Liver (tissue), 9 donors: ENCODE data around the gene SEPTIN5. TPM values are rescaled to one million over a fixed set of nuclear protein-coding genes. Genes with fewer than 3 reads are reported as not detected.

Experiments
- DNase-seq: peaks from one replicate; pipeline ENCODE4 v3.0.0-alpha.2; 2017; ENCODE audit warnings: low spot score
- H3K27ac ChIP-seq, 2 donors: one replicate each; pipeline ENCODE4 v1.7.0; 2013; ENCODE audit warnings: inconsistent platforms in 2 of 2, low read length in 2 of 2, control low read depth in 1 of 2, low read depth in 1 of 2, mild to moderate bottlenecking in 1 of 2
- H3K27me3 ChIP-seq, 4 donors: one replicate each; pipeline versions ENCODE4 v1.6.1 to v1.7.0; 2013; ENCODE audit warnings: low read length in 3 of 4, inconsistent platforms in 1 of 4, mild to moderate bottlenecking in 1 of 4, moderate library complexity in 1 of 4; ENCODE audit not compliant: control insufficient read depth in 4 of 4, insufficient read depth in 4 of 4
- H3K36me3 ChIP-seq, 4 donors: one replicate each; pipeline versions ENCODE4 v1.6.1 to v1.7.0; 2013; ENCODE audit warnings: low read length in 3 of 4, mild to moderate bottlenecking in 3 of 4, low read depth in 1 of 4, moderate library complexity in 1 of 4; ENCODE audit not compliant: control insufficient read depth in 4 of 4, insufficient read depth in 3 of 4
- H3K4me1 ChIP-seq, 4 donors: one replicate each; pipeline versions ENCODE4 v1.6.1 to v1.7.0; 2013; ENCODE audit warnings: low read length in 3 of 4, mild to moderate bottlenecking in 3 of 4, moderate library complexity in 1 of 4; ENCODE audit not compliant: control insufficient read depth in 4 of 4, insufficient read depth in 4 of 4
- H3K4me3 ChIP-seq, 3 donors: one replicate each; pipeline versions ENCODE4 v1.6.1 to v1.7.0; 2013; ENCODE audit warnings: low read length in 3 of 3, control low read depth in 1 of 3, low read depth in 1 of 3, mild to moderate bottlenecking in 1 of 3
- H3K9ac ChIP-seq, 2 donors: one replicate each; pipeline ENCODE4 v1.7.0; 2013; ENCODE audit warnings: low read length in 2 of 2, mild to moderate bottlenecking in 2 of 2, moderate library complexity in 2 of 2, control low read depth in 1 of 2, low read depth in 1 of 2
- H3K9me3 ChIP-seq, 4 donors: one replicate each; pipeline versions ENCODE4 v1.6.1 to v1.7.0; 2013; ENCODE audit warnings: low read length in 3 of 4; ENCODE audit not compliant: control insufficient read depth in 4 of 4
- ATF3 ChIP-seq: IDR thresholded peaks from 2 replicates; pipeline ENCODE4 v1.6.1; 2016; ENCODE audit warnings: antibody characterized with exemption
- EGR1 ChIP-seq, 2 donors: IDR thresholded peaks; 2 replicates each; pipeline ENCODE4 v1.6.1; 2016 to 2018; ENCODE audit warnings: antibody characterized with exemption in 2 of 2, low read depth in 2 of 2
- FOXA1 ChIP-seq: IDR thresholded peaks from 2 replicates; pipeline ENCODE4 v1.6.1; 2016; ENCODE audit warnings: antibody characterized with exemption
- FOXA2 ChIP-seq: IDR thresholded peaks from 2 replicates; pipeline ENCODE4 v1.6.1; 2016; ENCODE audit warnings: antibody characterized with exemption
- GABPA ChIP-seq, 2 donors: IDR thresholded peaks in 1 of 2; conservative IDR thresholded peaks in 1 of 2; 2 replicates each; pipeline ENCODE4 v1.6.1; 2016; ENCODE audit warnings: antibody characterized with exemption in 2 of 2, mild to moderate bottlenecking in 1 of 2, moderate library complexity in 1 of 2
- HNF4A ChIP-seq, 2 donors: conservative IDR thresholded peaks; 2 replicates each; pipeline ENCODE4 v1.6.1; 2016; ENCODE audit warnings: antibody characterized with exemption in 2 of 2, mild to moderate bottlenecking in 2 of 2
- HNF4G ChIP-seq: IDR thresholded peaks from 2 replicates; pipeline ENCODE4 v1.6.1; 2016; ENCODE audit warnings: antibody characterized with exemption
- JUND ChIP-seq, 2 donors: IDR thresholded peaks; 2 replicates each; pipeline ENCODE4 v1.6.1; 2016; ENCODE audit warnings: antibody characterized with exemption in 2 of 2
- MAX ChIP-seq: IDR thresholded peaks from 2 replicates; pipeline ENCODE4 v1.6.1; 2016; ENCODE audit warnings: antibody characterized with exemption
- NR2F2 ChIP-seq: IDR thresholded peaks from 2 replicates; pipeline ENCODE4 v1.6.1; 2016; ENCODE audit warnings: antibody characterized with exemption
- RAD21 ChIP-seq, 2 donors: IDR thresholded peaks; 2 replicates each; pipeline ENCODE4 v1.6.1; 2016; ENCODE audit warnings: antibody characterized with exemption in 2 of 2, mild to moderate bottlenecking in 2 of 2
- RXRA ChIP-seq, 2 donors: IDR thresholded peaks; 2 replicates each; pipeline ENCODE4 v1.6.1; 2017 to 2018; ENCODE audit warnings: antibody characterized with exemption in 2 of 2, mild to moderate bottlenecking in 1 of 2
- SP1 ChIP-seq: IDR thresholded peaks from 2 replicates; pipeline ENCODE4 v1.6.1; 2018; ENCODE audit warnings: antibody characterized with exemption, mild to moderate bottlenecking
- TAF1 ChIP-seq: conservative IDR thresholded peaks from 2 replicates; pipeline ENCODE4 v1.6.1; 2016; ENCODE audit warnings: antibody characterized with exemption, mild to moderate bottlenecking
- YY1 ChIP-seq: IDR thresholded peaks from 2 replicates; pipeline ENCODE4 v1.6.1; 2016; ENCODE audit warnings: antibody characterized with exemption, mild to moderate bottlenecking
- ZBTB33 ChIP-seq: IDR thresholded peaks from 2 replicates; pipeline ENCODE4 v1.6.1; 2016; ENCODE audit warnings: antibody characterized with exemption
- WGBS: extraction: QIAGEN DNeasy Blood & Tissue Kit; methylation state at CpG from one replicate; pipeline ENCODE4 v1.1.7; 2013; 5-methylcytosine and 5-hydroxymethylcytosine counted together
- polyA plus RNA-seq, 2 donors: library from polyadenylated mRNA; stranded (reverse) in 1 of 2; unstranded in 1 of 2; fragments of 200-250 nt in 1 of 2; fragments of >200 nt in 1 of 2; fragmentation: Nextera tagmentation in 1 of 2; extraction: Ambion mirVana in 1 of 2; gene quantifications; one replicate each; pipeline versions ENCODE4 v1.2.1 to v1.2.3, GENCODE V29; 2013 to 2015
- total RNA-seq, 2 donors: library from RNA; depleted of rRNA; stranded (reverse); fragments of >200 nt; gene quantifications; one replicate each; pipeline ENCODE4 v1.2.3, GENCODE V29; 2014
- TF ChIP-seq, protein P1 (sequence below): fragments of 150-350 bp; IDR thresholded peaks from 2 replicates; pipeline ENCODE4 v1.5.1; 2017; ENCODE audit warnings: improper control_type of control experiment, low read depth, low read length; ENCODE audit not compliant: missing input control
- TF ChIP-seq, protein P2 (sequence below): IDR thresholded peaks from 2 replicates; pipeline ENCODE4 v1.6.1; 2016; ENCODE audit warnings: antibody characterized with exemption, mild to moderate bottlenecking
- donor health status: healthy.
- donor health status: healthy.
- donor health status: healthy.
- donor health status: healthy.
- donor health status: healthy.

The SEPTIN5 gene
- total and polyA plus RNA-seq, 4 donors = 0.26 to 3.5 (median 2.8) TPM

GRCh38 chr22:19751497-19752245, 37.4 kb downstream of the SEPTIN5 start:
- TF ChIP-seq, protein P1, sequence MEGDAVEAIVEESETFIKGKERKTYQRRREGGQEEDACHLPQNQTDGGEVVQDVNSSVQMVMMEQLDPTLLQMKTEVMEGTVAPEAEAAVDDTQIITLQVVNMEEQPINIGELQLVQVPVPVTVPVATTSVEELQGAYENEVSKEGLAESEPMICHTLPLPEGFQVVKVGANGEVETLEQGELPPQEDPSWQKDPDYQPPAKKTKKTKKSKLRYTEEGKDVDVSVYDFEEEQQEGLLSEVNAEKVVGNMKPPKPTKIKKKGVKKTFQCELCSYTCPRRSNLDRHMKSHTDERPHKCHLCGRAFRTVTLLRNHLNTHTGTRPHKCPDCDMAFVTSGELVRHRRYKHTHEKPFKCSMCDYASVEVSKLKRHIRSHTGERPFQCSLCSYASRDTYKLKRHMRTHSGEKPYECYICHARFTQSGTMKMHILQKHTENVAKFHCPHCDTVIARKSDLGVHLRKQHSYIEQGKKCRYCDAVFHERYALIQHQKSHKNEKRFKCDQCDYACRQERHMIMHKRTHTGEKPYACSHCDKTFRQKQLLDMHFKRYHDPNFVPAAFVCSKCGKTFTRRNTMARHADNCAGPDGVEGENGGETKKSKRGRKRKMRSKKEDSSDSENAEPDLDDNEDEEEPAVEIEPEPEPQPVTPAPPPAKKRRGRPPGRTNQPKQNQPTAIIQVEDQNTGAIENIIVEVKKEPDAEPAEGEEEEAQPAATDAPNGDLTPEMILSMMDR = no peak
- no peak for TF ChIP-seq FOXA1
- TF ChIP-seq YY1 = no peak
- TF ChIP-seq JUND (IDR thresholded peaks at IDR 0.05) = no peak
- 88% methylated on average over 14 of the region's 14 CpGs for WGBS
- no peak overlapping the region for H3K9ac ChIP-seq
- H3K27me3 ChIP-seq = peaks cover 0 to 15% (median 4%) of the 10 kb centered on the region in 4 donors
- H3K27ac ChIP-seq = no peak overlapping the region
- H3K9me3 ChIP-seq = no peaks in the 10 kb centered on the region
- no peak overlapping the region for H3K4me3 ChIP-seq
- no peaks in the 10 kb centered on the region for H3K36me3 ChIP-seq
- peaks cover 2 to 11% (median 4%) of the 10 kb centered on the region in 4 donors for H3K4me1 ChIP-seq
- DNase-seq = no peak

- Histone ChIP-seq H3K4me3 (no peak overlapping the region), H3K27me3 (peaks cover 2 to 15% (median 5%) of the 10 kb centered on the region in 4 donors), H3K9ac (no peak overlapping the region), H3K36me3 (no peaks in the 10 kb centered on the region), H3K4me1 (peaks cover 6 to 18% (median 9%) of the 10 kb centered on the region in 4 donors), H3K27ac (no peak overlapping the region), H3K9me3 (no peaks in the 10 kb centered on the region)
- WGBS = 88% methylated on average over 10 of the region's 10 CpGs
- DNase-seq = no peak
- TF ChIP-seq ATF3 = no peak
- TF ChIP-seq FOXA1 = no peak
- TF ChIP-seq, protein P1 = no peak
- no peak for TF ChIP-seq RAD21 (IDR thresholded peaks at IDR 0.05)
- TF ChIP-seq YY1 = no peak
- no peak for TF ChIP-seq MAX
- TF ChIP-seq, protein P2, sequence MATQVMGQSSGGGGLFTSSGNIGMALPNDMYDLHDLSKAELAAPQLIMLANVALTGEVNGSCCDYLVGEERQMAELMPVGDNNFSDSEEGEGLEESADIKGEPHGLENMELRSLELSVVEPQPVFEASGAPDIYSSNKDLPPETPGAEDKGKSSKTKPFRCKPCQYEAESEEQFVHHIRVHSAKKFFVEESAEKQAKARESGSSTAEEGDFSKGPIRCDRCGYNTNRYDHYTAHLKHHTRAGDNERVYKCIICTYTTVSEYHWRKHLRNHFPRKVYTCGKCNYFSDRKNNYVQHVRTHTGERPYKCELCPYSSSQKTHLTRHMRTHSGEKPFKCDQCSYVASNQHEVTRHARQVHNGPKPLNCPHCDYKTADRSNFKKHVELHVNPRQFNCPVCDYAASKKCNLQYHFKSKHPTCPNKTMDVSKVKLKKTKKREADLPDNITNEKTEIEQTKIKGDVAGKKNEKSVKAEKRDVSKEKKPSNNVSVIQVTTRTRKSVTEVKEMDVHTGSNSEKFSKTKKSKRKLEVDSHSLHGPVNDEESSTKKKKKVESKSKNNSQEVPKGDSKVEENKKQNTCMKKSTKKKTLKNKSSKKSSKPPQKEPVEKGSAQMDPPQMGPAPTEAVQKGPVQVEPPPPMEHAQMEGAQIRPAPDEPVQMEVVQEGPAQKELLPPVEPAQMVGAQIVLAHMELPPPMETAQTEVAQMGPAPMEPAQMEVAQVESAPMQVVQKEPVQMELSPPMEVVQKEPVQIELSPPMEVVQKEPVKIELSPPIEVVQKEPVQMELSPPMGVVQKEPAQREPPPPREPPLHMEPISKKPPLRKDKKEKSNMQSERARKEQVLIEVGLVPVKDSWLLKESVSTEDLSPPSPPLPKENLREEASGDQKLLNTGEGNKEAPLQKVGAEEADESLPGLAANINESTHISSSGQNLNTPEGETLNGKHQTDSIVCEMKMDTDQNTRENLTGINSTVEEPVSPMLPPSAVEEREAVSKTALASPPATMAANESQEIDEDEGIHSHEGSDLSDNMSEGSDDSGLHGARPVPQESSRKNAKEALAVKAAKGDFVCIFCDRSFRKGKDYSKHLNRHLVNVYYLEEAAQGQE = no peak
- no peak for TF ChIP-seq ZBTB33
- TF ChIP-seq NR2F2 = no peak
- TF ChIP-seq TAF1 = no peak
- TF ChIP-seq JUND (IDR thresholded peaks at IDR 0.05) = no peak
- TF ChIP-seq FOXA2 = no peak
- TF ChIP-seq RXRA (IDR thresholded peaks at IDR 0.05) = no peak
- TF ChIP-seq HNF4A (conservative IDR thresholded peaks at IDR 0.05) = no peak
- TF ChIP-seq HNF4G = no peak
- TF ChIP-seq GABPA (IDR thresholded peaks at IDR 0.05 in 1 of 2, conservative IDR thresholded peaks at IDR 0.05 in 1 of 2) = no peak
- no peak for TF ChIP-seq SP1
- TF ChIP-seq EGR1 (IDR thresholded peaks at IDR 0.05; ENCODE audit: low read depth in 2 of 2) = no peak
These were observed 39.0 kb downstream of the SEPTIN5 start for GRCh38 chr22:19753090-19753842.
